ENCODE results near the gene ZNRF3.

GRCh38 chr22:28989484-28989883 lies 106.1 kb downstream of the ZNRF3 start:
- TF ChIP-seq EZH2 (IDR thresholded peaks at IDR 0.05; ENCODE audit: borderline replicate concordance, low read length): no peak
- no peak for TF ChIP-seq CTCF (conservative IDR thresholded peaks at IDR 0.05 in 1 of 2, IDR thresholded peaks at IDR 0.05 in 1 of 2; ENCODE audit: extremely low read depth in 1 of 2, insufficient read depth in 1 of 2, low read depth in 1 of 2, low read length in 2 of 2)
